OCI-LY1 (cell line): ENCODE measurements around the gene LAMA4.

Experiments
- EZH2 ChIP-seq: fragments of 200-600 bp; sonication (generic), shearing (Covaris generic); IDR thresholded peaks from 2 replicates; pipeline ENCODE4 v1.8.0; 2017; ENCODE audit warnings: borderline replicate concordance, mixed run types, mild to moderate bottlenecking, antibody characterized with exemption, low read length, moderate library complexity, mixed read lengths
- TF ChIP-seq, protein P1 (sequence below): fragments of 200-600 bp; sonication (generic), shearing (Covaris generic); IDR thresholded peaks from 2 replicates; pipeline ENCODE4 v1.5.1; 2017; ENCODE audit warnings: mild to moderate bottlenecking, antibody characterized with exemption, low read length, moderate library complexity, mixed read lengths

GRCh38 chr6:112279031-112279935, 24.9 kb upstream of the LAMA4 start:
- TF ChIP-seq, protein P1, sequence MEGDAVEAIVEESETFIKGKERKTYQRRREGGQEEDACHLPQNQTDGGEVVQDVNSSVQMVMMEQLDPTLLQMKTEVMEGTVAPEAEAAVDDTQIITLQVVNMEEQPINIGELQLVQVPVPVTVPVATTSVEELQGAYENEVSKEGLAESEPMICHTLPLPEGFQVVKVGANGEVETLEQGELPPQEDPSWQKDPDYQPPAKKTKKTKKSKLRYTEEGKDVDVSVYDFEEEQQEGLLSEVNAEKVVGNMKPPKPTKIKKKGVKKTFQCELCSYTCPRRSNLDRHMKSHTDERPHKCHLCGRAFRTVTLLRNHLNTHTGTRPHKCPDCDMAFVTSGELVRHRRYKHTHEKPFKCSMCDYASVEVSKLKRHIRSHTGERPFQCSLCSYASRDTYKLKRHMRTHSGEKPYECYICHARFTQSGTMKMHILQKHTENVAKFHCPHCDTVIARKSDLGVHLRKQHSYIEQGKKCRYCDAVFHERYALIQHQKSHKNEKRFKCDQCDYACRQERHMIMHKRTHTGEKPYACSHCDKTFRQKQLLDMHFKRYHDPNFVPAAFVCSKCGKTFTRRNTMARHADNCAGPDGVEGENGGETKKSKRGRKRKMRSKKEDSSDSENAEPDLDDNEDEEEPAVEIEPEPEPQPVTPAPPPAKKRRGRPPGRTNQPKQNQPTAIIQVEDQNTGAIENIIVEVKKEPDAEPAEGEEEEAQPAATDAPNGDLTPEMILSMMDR = no peak
- no peak for TF ChIP-seq EZH2
